ENCODE measurements around the gene MPRIP. TPM values are rescaled to one million over a fixed set of nuclear protein-coding genes. Genes with fewer than 3 reads are reported as not detected.

MPRIP gene
- total RNA-seq, 2 experiments from 2014 or later: 132 to 135 TPM

DNA sequence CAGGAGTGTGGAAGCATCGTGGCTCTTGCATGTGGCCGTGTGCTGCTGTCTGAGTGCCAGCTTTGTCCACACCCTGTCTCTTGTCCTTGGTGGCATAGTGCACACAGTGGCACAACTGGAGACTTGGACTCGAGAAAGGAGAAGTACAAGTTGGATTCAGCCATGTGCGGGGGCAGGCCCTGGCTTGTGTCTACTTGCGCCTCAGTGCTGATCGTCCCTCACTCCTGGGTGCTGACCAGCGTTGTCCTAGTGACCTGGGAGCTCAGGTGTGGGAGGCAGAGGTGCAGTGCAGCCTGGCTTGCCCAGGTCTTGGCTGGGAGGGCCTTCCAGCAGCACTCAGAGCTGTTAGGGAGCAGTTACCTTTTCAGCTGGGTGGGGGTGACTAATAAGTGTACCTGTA lies 20.6 kb downstream of the MPRIP start:
- ChIA-PET POLR2A (no interaction called here), CTCF (no interaction called here)
- Mint-ChIP-seq H3K4me1 (ENCODE audit: low read depth) (peaks cover 51% of the 10 kb centered on the region), H3K27ac (peak overlapping the region; percentile 60), H3K4me3 (no peak overlapping the region), H3K27me3 (no peaks in the 10 kb centered on the region), H3K9me3 (no peaks in the 10 kb centered on the region), H3K36me3 (ENCODE audit: low read depth) (no peaks in the 10 kb centered on the region)
- no peak for TF ChIP-seq CTCF (IDR thresholded peaks at IDR 0.05)
- DNase-seq: no peak
- no peak for ATAC-seq
- intact Hi-C loops (cut with micrococcal nuclease): no loop called here

GRCh38 chr17:17063546-17064122 lies 21.4 kb downstream of the MPRIP start:
- H3K9me3 Mint-ChIP-seq: no peaks in the 10 kb centered on the region
- ATAC-seq (no peak), DNase-seq (no peak)
- TF ChIP-seq CTCF (IDR thresholded peaks at IDR 0.05): no peak
- H3K27me3 Mint-ChIP-seq: no peaks in the 10 kb centered on the region
- ChIA-PET POLR2A (no interaction called here), CTCF (no interaction called here)
- intact Hi-C loops (cut with micrococcal nuclease): no loop called here
- H3K27ac Mint-ChIP-seq: peak overlapping the region; percentile 60
- no peak overlapping the region for H3K4me3 Mint-ChIP-seq
- no peaks in the 10 kb centered on the region for H3K36me3 Mint-ChIP-seq (ENCODE audit: low read depth)
- peaks cover 51% of the 10 kb centered on the region for H3K4me1 Mint-ChIP-seq (ENCODE audit: low read depth)

DNA sequence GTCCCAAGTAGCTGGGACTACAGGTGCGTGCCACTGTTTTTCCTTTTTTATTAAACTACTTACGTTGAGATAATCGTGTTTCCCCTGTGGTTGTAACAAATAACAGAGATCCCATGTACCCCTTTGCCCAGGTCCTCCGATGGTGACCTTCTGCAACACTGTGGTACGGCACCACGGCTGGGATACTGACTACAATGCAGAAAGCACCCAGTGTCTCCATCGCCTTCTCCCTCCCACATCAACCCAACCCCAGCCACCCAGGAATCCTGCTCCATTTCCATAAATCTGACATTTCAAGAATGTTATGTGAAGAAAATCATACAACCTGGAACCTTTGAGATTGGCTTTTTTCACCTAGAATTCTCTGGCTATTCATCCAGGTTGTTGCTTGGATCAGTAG lies 22.1 kb downstream of the MPRIP start:
- Mint-ChIP-seq H3K4me1 (ENCODE audit: low read depth) (peaks cover 51% of the 10 kb centered on the region), H3K9me3 (no peaks in the 10 kb centered on the region), H3K27me3 (no peaks in the 10 kb centered on the region), H3K27ac (no peak overlapping the region), H3K4me3 (no peak overlapping the region), H3K36me3 (ENCODE audit: low read depth) (no peaks in the 10 kb centered on the region)
- no peak for TF ChIP-seq CTCF (IDR thresholded peaks at IDR 0.05)
- no peak for ATAC-seq
- CTCF ChIA-PET: no interaction called here
- no peak for DNase-seq
- intact Hi-C loops (cut with micrococcal nuclease): no loop called here
- POLR2A ChIA-PET: no interaction called here

GRCh38 chr17:17066021-17066420 lies 23.8 kb downstream of the MPRIP start:
- POLR2A ChIA-PET: interaction anchor here (0.8 kb wide), 1 partner anchor 86 kb away, joined by 3 read pairs; no protein-coding TSS in a partner anchor
- intact Hi-C loops (cut with micrococcal nuclease): no loop called here
- H3K4me1 Mint-ChIP-seq (ENCODE audit: low read depth): peaks cover 53% of the 10 kb centered on the region

GRCh38 chr17:17067257-17067656 lies 25.0 kb downstream of the MPRIP start:
- no peak for ATAC-seq
- peaks cover 59% of the 10 kb centered on the region for H3K4me1 Mint-ChIP-seq (ENCODE audit: low read depth)

More at GRCh38 chr17:17066021-17066420, 23.8 kb downstream of the MPRIP start:
- H3K27ac Mint-ChIP-seq: no peak overlapping the region
- peaks cover 6% of the 10 kb centered on the region for H3K36me3 Mint-ChIP-seq (ENCODE audit: low read depth)
- ATAC-seq: no peak
- H3K27me3 Mint-ChIP-seq: no peaks in the 10 kb centered on the region
- no peak for TF ChIP-seq CTCF (IDR thresholded peaks at IDR 0.05)
- H3K4me3 Mint-ChIP-seq: no peak overlapping the region
- H3K9me3 Mint-ChIP-seq: peaks cover 3% of the 10 kb centered on the region
- DNase-seq: no peak
- CTCF ChIA-PET: interaction anchor here (0.6 to 1.1 kb wide), 2 partner anchors 65 to 115 kb away, joined by 3 read pairs; no protein-coding TSS in a partner anchor

More at GRCh38 chr17:17067257-17067656, 25.0 kb downstream of the MPRIP start:
- Mint-ChIP-seq H3K27me3 (no peaks in the 10 kb centered on the region), H3K4me3 (no peak overlapping the region), H3K9me3 (peaks cover 3% of the 10 kb centered on the region), H3K36me3 (ENCODE audit: low read depth) (peaks cover 10% of the 10 kb centered on the region), H3K27ac (peak overlapping the region; percentile 7)
- POLR2A ChIA-PET: no interaction called here
- no peak for DNase-seq
- no peak for TF ChIP-seq CTCF (IDR thresholded peaks at IDR 0.05)
- CTCF ChIA-PET: no interaction called here
- intact Hi-C loops (cut with micrococcal nuclease): no loop called here

Data from activated CD8-positive, alpha-beta T cell treated with anti-CD3 and anti-CD28 coated beads for 36 hours (primary cell).